ENCODE results near the gene PLCD3.

The PLCD3 gene

GRCh38 chr17:45123930-45124796 is 8.2 kb downstream of the PLCD3 start:
- H2BK5ac ChIP-seq (ENCODE audit: low read length), result no peak overlapping the region
- H4K8ac ChIP-seq (ENCODE audit: low read depth, low read length), result no peak overlapping the region
- no peaks in the 10 kb centered on the region for H3K27me3 ChIP-seq (ENCODE audit: insufficient read depth, low read length, poor library complexity)
- peak; percentile 81 for DNase-seq
- no peaks in the 10 kb centered on the region for H3K36me3 ChIP-seq (ENCODE audit: control insufficient read depth, insufficient read depth, low read length)
- peaks cover 3% of the 10 kb centered on the region for H3K4me1 ChIP-seq (ENCODE audit: control insufficient read depth, low read depth, low read length)
- H2BK15ac ChIP-seq (replicated peaks; ENCODE audit: low read depth), result no peak overlapping the region
- no peak overlapping the region for H3K23ac ChIP-seq (ENCODE audit: low read length)
- H2BK120ac ChIP-seq (ENCODE audit: low read depth, low read length), result no peak overlapping the region
- no peak overlapping the region for H2AK5ac ChIP-seq (ENCODE audit: low read length)
- H3K4ac ChIP-seq (ENCODE audit: low read depth, low read length), result no peak overlapping the region
- no peaks in the 10 kb centered on the region for H3K79me2 ChIP-seq (ENCODE audit: control insufficient read depth, insufficient read depth, low read length)
- H3K4me2 ChIP-seq (ENCODE audit: low read length), result no peak overlapping the region
- no CpG with 5 or more reads among the region's 15 CpGs for WGBS (ENCODE audit: extremely low coverage, insufficient coverage, low lambda C conversion rate)
- no peak overlapping the region for H3K9ac ChIP-seq (ENCODE audit: low read length)
- H3K56ac ChIP-seq (ENCODE audit: low read length), result no peak overlapping the region
- H3K79me1 ChIP-seq (ENCODE audit: low read length), result no peaks in the 10 kb centered on the region
- no peak overlapping the region for H3K4me3 ChIP-seq (ENCODE audit: low read length)
- H3K18ac ChIP-seq (ENCODE audit: low read length), result no peak overlapping the region
- H4K5ac ChIP-seq (ENCODE audit: low read length), result no peak overlapping the region
- H3K27ac ChIP-seq (ENCODE audit: low read depth, low read length), result no peak overlapping the region

GRCh38 chr17:45123076-45123770 is 9.1 kb downstream of the PLCD3 start:
- H4K8ac ChIP-seq (ENCODE audit: low read depth, low read length), result no peak overlapping the region
- no peak overlapping the region for H3K18ac ChIP-seq (ENCODE audit: low read length)
- no peaks in the 10 kb centered on the region for H3K36me3 ChIP-seq (ENCODE audit: control insufficient read depth, insufficient read depth, low read length)
- no peak overlapping the region for H3K4ac ChIP-seq (ENCODE audit: low read depth, low read length)
- no peak overlapping the region for H2BK120ac ChIP-seq (ENCODE audit: low read depth, low read length)
- no peak overlapping the region for H3K4me2 ChIP-seq (ENCODE audit: low read length)
- no peak overlapping the region for H3K56ac ChIP-seq (ENCODE audit: low read length)
- no peak overlapping the region for H4K5ac ChIP-seq (ENCODE audit: low read length)
- H3K4me3 ChIP-seq (ENCODE audit: low read length), result no peak overlapping the region
- H3K79me1 ChIP-seq (ENCODE audit: low read length), result no peaks in the 10 kb centered on the region
- DNase-seq, result no peak
- no peaks in the 10 kb centered on the region for H3K79me2 ChIP-seq (ENCODE audit: control insufficient read depth, insufficient read depth, low read length)
- H2BK15ac ChIP-seq (replicated peaks; ENCODE audit: low read depth), result no peak overlapping the region
- H3K23ac ChIP-seq (ENCODE audit: low read length), result no peak overlapping the region
- H2AK5ac ChIP-seq (ENCODE audit: low read length), result no peak overlapping the region
- H3K4me1 ChIP-seq (ENCODE audit: control insufficient read depth, low read depth, low read length), result peaks cover 2% of the 10 kb centered on the region
- no peak overlapping the region for H3K27ac ChIP-seq (ENCODE audit: low read depth, low read length)
- no peak overlapping the region for H3K9ac ChIP-seq (ENCODE audit: low read length)
- WGBS (ENCODE audit: extremely low coverage, insufficient coverage, low lambda C conversion rate), result no CpG with 5 or more reads among the region's 6 CpGs
- no peak overlapping the region for H2BK5ac ChIP-seq (ENCODE audit: low read length)
- no peaks in the 10 kb centered on the region for H3K27me3 ChIP-seq (ENCODE audit: insufficient read depth, low read length, poor library complexity)

- Histone ChIP-seq H3K4ac (ENCODE audit: low read depth, low read length) (no peak overlapping the region), H3K4me1 (ENCODE audit: control insufficient read depth, low read depth, low read length) (no peaks in the 10 kb centered on the region), H4K5ac (ENCODE audit: low read length) (no peak overlapping the region), H3K18ac (ENCODE audit: low read length) (no peak overlapping the region), H3K79me2 (ENCODE audit: control insufficient read depth, insufficient read depth, low read length) (no peaks in the 10 kb centered on the region), H3K27ac (ENCODE audit: low read depth, low read length) (no peak overlapping the region), H3K4me2 (ENCODE audit: low read length) (no peak overlapping the region), H2AK5ac (ENCODE audit: low read length) (no peak overlapping the region), H3K4me3 (ENCODE audit: low read length) (no peak overlapping the region), H2BK15ac (replicated peaks; ENCODE audit: low read depth) (no peak overlapping the region), H3K9ac (ENCODE audit: low read length) (no peak overlapping the region), H3K56ac (ENCODE audit: low read length) (no peak overlapping the region), H3K79me1 (ENCODE audit: low read length) (no peaks in the 10 kb centered on the region), H3K36me3 (ENCODE audit: control insufficient read depth, insufficient read depth, low read length) (no peaks in the 10 kb centered on the region), H3K23ac (ENCODE audit: low read length) (no peak overlapping the region), H2BK120ac (ENCODE audit: low read depth, low read length) (no peak overlapping the region), H3K27me3 (ENCODE audit: insufficient read depth, low read length, poor library complexity) (no peaks in the 10 kb centered on the region), H2BK5ac (ENCODE audit: low read length) (no peak overlapping the region), H4K8ac (ENCODE audit: low read depth, low read length) (no peak overlapping the region)
- WGBS (ENCODE audit: extremely low coverage, insufficient coverage, low lambda C conversion rate), result no CpG with 5 or more reads among the region's 45 CpGs
- no peak for DNase-seq
These were observed 11.3 kb downstream of the PLCD3 start for GRCh38 chr17:45121055-45121454.

- WGBS (ENCODE audit: extremely low coverage, insufficient coverage, low lambda C conversion rate), result no CpG with 5 or more reads among the region's 22 CpGs
- Histone ChIP-seq H2BK120ac (ENCODE audit: low read depth, low read length) (no peak overlapping the region), H3K36me3 (ENCODE audit: control insufficient read depth, insufficient read depth, low read length) (no peaks in the 10 kb centered on the region), H2AK5ac (ENCODE audit: low read length) (no peak overlapping the region), H3K23ac (ENCODE audit: low read length) (no peak overlapping the region), H3K4me1 (ENCODE audit: control insufficient read depth, low read depth, low read length) (no peaks in the 10 kb centered on the region), H3K4me3 (ENCODE audit: low read length) (no peak overlapping the region), H3K79me2 (ENCODE audit: control insufficient read depth, insufficient read depth, low read length) (no peaks in the 10 kb centered on the region), H3K18ac (ENCODE audit: low read length) (no peak overlapping the region), H3K4me2 (ENCODE audit: low read length) (no peak overlapping the region), H3K27me3 (ENCODE audit: insufficient read depth, low read length, poor library complexity) (no peaks in the 10 kb centered on the region), H2BK5ac (ENCODE audit: low read length) (no peak overlapping the region), H4K5ac (ENCODE audit: low read length) (no peak overlapping the region), H3K56ac (ENCODE audit: low read length) (no peak overlapping the region), H3K27ac (ENCODE audit: low read depth, low read length) (no peak overlapping the region), H3K79me1 (ENCODE audit: low read length) (no peaks in the 10 kb centered on the region), H2BK15ac (replicated peaks; ENCODE audit: low read depth) (no peak overlapping the region), H4K8ac (ENCODE audit: low read depth, low read length) (no peak overlapping the region), H3K9ac (ENCODE audit: low read length) (no peak overlapping the region), H3K4ac (ENCODE audit: low read depth, low read length) (no peak overlapping the region)
- DNase-seq, result no peak
These were observed 11.8 kb downstream of the PLCD3 start for GRCh38 chr17:45120558-45120957.

- Histone ChIP-seq H4K5ac (ENCODE audit: low read length) (no peak overlapping the region), H3K36me3 (ENCODE audit: control insufficient read depth, insufficient read depth, low read length) (no peaks in the 10 kb centered on the region), H3K79me1 (ENCODE audit: low read length) (no peaks in the 10 kb centered on the region), H2BK15ac (replicated peaks; ENCODE audit: low read depth) (no peak overlapping the region), H3K18ac (ENCODE audit: low read length) (no peak overlapping the region), H2BK5ac (ENCODE audit: low read length) (no peak overlapping the region), H3K9ac (ENCODE audit: low read length) (no peak overlapping the region), H3K4me1 (ENCODE audit: control insufficient read depth, low read depth, low read length) (no peaks in the 10 kb centered on the region), H3K27ac (ENCODE audit: low read depth, low read length) (no peak overlapping the region), H3K27me3 (ENCODE audit: insufficient read depth, low read length, poor library complexity) (no peaks in the 10 kb centered on the region), H3K4ac (ENCODE audit: low read depth, low read length) (no peak overlapping the region), H4K8ac (ENCODE audit: low read depth, low read length) (no peak overlapping the region), H3K56ac (ENCODE audit: low read length) (no peak overlapping the region), H3K4me2 (ENCODE audit: low read length) (no peak overlapping the region), H3K23ac (ENCODE audit: low read length) (no peak overlapping the region), H2AK5ac (ENCODE audit: low read length) (no peak overlapping the region), H2BK120ac (ENCODE audit: low read depth, low read length) (no peak overlapping the region), H3K4me3 (ENCODE audit: low read length) (no peak overlapping the region), H3K79me2 (ENCODE audit: control insufficient read depth, insufficient read depth, low read length) (no peaks in the 10 kb centered on the region)
- DNase-seq, result no peak
- WGBS (ENCODE audit: extremely low coverage, insufficient coverage, low lambda C conversion rate), result no CpG with 5 or more reads among the region's 8 CpGs
These were observed 12.4 kb downstream of the PLCD3 start for GRCh38 chr17:45119964-45120363.

Measured in mesendoderm (in vitro differentiated cells).